DND-41 (cell line): ENCODE data around the gene SLC44A1.

Experiments used
- ATAC-seq: fragments of 200-7000 bp; cut with Tn5 transposase; 3 replicates; pipeline ENCODE4 v1.9.1; 2021; ENCODE audit warnings: low read depth; ENCODE audit not compliant: insufficient read depth
- DNase-seq: peaks from one replicate; pipeline ENCODE4 v3.0.0-alpha.2; 2020
- H2AFZ ChIP-seq: 2 replicates; pipeline ENCODE4 v1.6.0; 2012; ENCODE audit warnings: low read depth, low read length
- H3K27ac ChIP-seq: 2 replicates; pipeline ENCODE4 v1.5.1; 2012; ENCODE audit warnings: low read length, inconsistent platforms
- H3K27me3 ChIP-seq: fragments of 200-600 bp; sonication (generic); 2 replicates; pipeline ENCODE4 v1.6.0; 2012; ENCODE audit warnings: low read length, mild to moderate bottlenecking, inconsistent platforms; ENCODE audit not compliant: insufficient read depth, poor library complexity
- H3K36me3 ChIP-seq: 2 replicates; pipeline ENCODE4 v1.5.1; 2012; ENCODE audit warnings: low read length, inconsistent platforms; ENCODE audit not compliant: insufficient read depth
- H3K4me1 ChIP-seq: 2 replicates; pipeline ENCODE4 v1.5.1; 2012; ENCODE audit warnings: mild to moderate bottlenecking, low read length; ENCODE audit not compliant: insufficient read depth
- H3K4me2 ChIP-seq: 2 replicates; pipeline ENCODE4 v1.6.0; 2012; ENCODE audit warnings: mild to moderate bottlenecking, moderate library complexity, low read length, inconsistent platforms; ENCODE audit not compliant: insufficient read depth
- H3K4me3 ChIP-seq, 2 experiments: fragments of 200-600 bp in 1 of 2; shearing (Covaris generic) in 1 of 2; 2 replicates each; pipeline ENCODE4 v1.5.1; 2012 to 2016; ENCODE audit warnings: inconsistent platforms in 2 of 2, low read length in 2 of 2, mild to moderate bottlenecking in 2 of 2, low read depth in 1 of 2, moderate library complexity in 1 of 2
- H3K79me2 ChIP-seq: 2 replicates; pipeline ENCODE4 v1.6.0; 2012; ENCODE audit warnings: low read length, inconsistent platforms; ENCODE audit not compliant: insufficient read depth
- H3K9ac ChIP-seq: 2 replicates; pipeline ENCODE4 v1.6.0; 2012; ENCODE audit warnings: low read depth, mild to moderate bottlenecking, inconsistent platforms, low read length, moderate library complexity
- H3K9me3 ChIP-seq: 2 replicates; pipeline ENCODE4 v1.5.1; 2012; ENCODE audit warnings: low read length, moderate library complexity, mild to moderate bottlenecking, inconsistent platforms; ENCODE audit not compliant: insufficient read depth, severe bottlenecking
- H4K20me1 ChIP-seq: 2 replicates; pipeline ENCODE4 v1.6.0; 2012; ENCODE audit warnings: low read length; ENCODE audit not compliant: insufficient read depth
- CTCF ChIP-seq: IDR thresholded peaks from 2 replicates; pipeline ENCODE4 v1.5.1; 2012; ENCODE audit warnings: borderline replicate concordance, low read length, moderate library complexity, mild to moderate bottlenecking; ENCODE audit not compliant: poor library complexity, severe bottlenecking; ENCODE audit errors: extremely low read depth
- EZH2 ChIP-seq: IDR thresholded peaks from 3 replicates; pipeline ENCODE4 v1.6.1; 2012; ENCODE audit warnings: borderline replicate concordance, low read depth, mild to moderate bottlenecking, moderate library complexity, low read length, inconsistent platforms; ENCODE audit not compliant: severe bottlenecking

Gene SLC44A1

GRCh38 chr9:105206496-105206820, 38.0 kb upstream of the SLC44A1 start:
- Histone ChIP-seq H3K9ac (no peak overlapping the region), H3K27ac (no peak overlapping the region), H3K36me3 (no peaks in the 10 kb centered on the region), H3K9me3 (no peaks in the 10 kb centered on the region), H4K20me1 (no peaks in the 10 kb centered on the region), H3K4me2 (no peak overlapping the region), H2AFZ (no peak overlapping the region), H3K79me2 (no peaks in the 10 kb centered on the region), H3K4me3 (no peak overlapping the region), H3K27me3 (no peaks in the 10 kb centered on the region), H3K4me1 (no peaks in the 10 kb centered on the region)
- ATAC-seq (no peak), DNase-seq (no peak)
- TF ChIP-seq EZH2 (no peak), CTCF (no peak)

- TF ChIP-seq CTCF = no peak
- Histone ChIP-seq H3K4me3 (no peak overlapping the region), H3K4me1 (no peaks in the 10 kb centered on the region), H3K36me3 (no peaks in the 10 kb centered on the region), H3K79me2 (no peaks in the 10 kb centered on the region), H3K9ac (no peak overlapping the region), H4K20me1 (no peaks in the 10 kb centered on the region), H3K27me3 (no peaks in the 10 kb centered on the region), H3K9me3 (no peaks in the 10 kb centered on the region), H3K4me2 (no peak overlapping the region), H2AFZ (no peak overlapping the region), H3K27ac (no peak overlapping the region)
- ATAC-seq = no peak
- no peak for DNase-seq
Observed at GRCh38 chr9:105206821-105207699, 37.4 kb upstream of the SLC44A1 start.

GRCh38 chr9:105216440-105217178, 27.8 kb upstream of the SLC44A1 start:
- no peak for TF ChIP-seq CTCF
- TF ChIP-seq EZH2 = no peak
- no peaks in the 10 kb centered on the region for H4K20me1 ChIP-seq
- H3K79me2 ChIP-seq = no peaks in the 10 kb centered on the region
- no peaks in the 10 kb centered on the region for H3K4me1 ChIP-seq
- H3K9ac ChIP-seq = no peak overlapping the region
- no peak overlapping the region for H3K27ac ChIP-seq
- H3K4me3 ChIP-seq = no peak overlapping the region
- no peaks in the 10 kb centered on the region for H3K9me3 ChIP-seq
- no peak for ATAC-seq
- H2AFZ ChIP-seq = no peak overlapping the region
- H3K27me3 ChIP-seq = no peaks in the 10 kb centered on the region
- H3K4me2 ChIP-seq = no peak overlapping the region
- H3K36me3 ChIP-seq = no peaks in the 10 kb centered on the region
- DNase-seq = no peak
